Activated naive CD4-positive, alpha-beta T cell treated with anti-CD3 and anti-CD28 coated beads, Interleukin-2, amount 50 U/mL, for 72 hours (primary cell): ENCODE results near the gene ATP5PD. TPM values are rescaled to one million over a fixed set of nuclear protein-coding genes. Genes with fewer than 3 reads are reported as not detected.
"Not testable (repeated sequence)": the region's sequence is repeated elsewhere in the genome, so short reads cannot be mapped to it uniquely, and the experiment has no call there.

Source experiments
- ATAC-seq, 2 donors: fragments of 150-1000 bp; cut with Tn5 transposase; 2 replicates each; pipeline ENCODE4 v1.10.0; 2021; ENCODE audit warnings: mild to moderate bottlenecking in 2 of 2, moderate library complexity in 2 of 2
- DNase-seq, 2 donors: peaks; one replicate each; pipeline ENCODE4 v3.0.0; 2021 to 2022; ENCODE audit warnings: low spot score in 2 of 2
- H3K27ac Mint-ChIP-seq, 2 donors: one replicate each; pipeline ENCODE4 v1.8.0; 2022; ENCODE audit warnings: mild to moderate bottlenecking in 2 of 2, mixed read lengths in 2 of 2
- H3K36me3 Mint-ChIP-seq, 2 donors: one replicate each; pipeline ENCODE4 v1.8.0; 2022; ENCODE audit warnings: mixed read lengths in 2 of 2
- H3K9me3 Mint-ChIP-seq, 2 donors: one replicate each; pipeline ENCODE4 v1.8.0; 2022; ENCODE audit warnings: mixed read lengths in 2 of 2
- total RNA-seq, 2 donors: library from RNA; stranded (reverse); gene quantifications; one replicate each; pipeline ENCODE4 v1.2.3, GENCODE V29; 2022

Gene ATP5PD
- total RNA-seq, 2 donors from 2014 or later: 193 to 218 TPM

- Mint-ChIP-seq H3K27ac (peak overlapping the region; percentile 70 to 91), H3K9me3 (no peaks in the 10 kb centered on the region), H3K36me3 (peaks cover 0 to 12% of the 10 kb centered on the region in 2 donors)
- ATAC-seq (no peak), DNase-seq (no peak)
Measured at GRCh38 chr17:75013092-75013559, 33.6 kb downstream of the ATP5PD start.

GRCh38 chr17:75012346-75013091, 34.2 kb downstream of the ATP5PD start, which contains the start of gene MRPL58:
TSS of gene MRPL58 (plus strand) at chr17:75012670. CDS start at chr17:75012687, 17 bp downstream.
- ATAC-seq (peak; percentile 89 to 94), DNase-seq (peak; percentile 82 to 84)
- Mint-ChIP-seq H3K27ac (peak within 1 kb of the TSS; percentile 91 to 96), H3K9me3 (no peaks in the 10 kb centered on the region), H3K36me3 (peaks cover 0 to 12% of the 10 kb centered on the region in 2 donors)

GRCh38 chr17:75012096-75012345, 34.7 kb downstream of the ATP5PD start:
- ATAC-seq (no peak), DNase-seq (no peak)
- Mint-ChIP-seq H3K9me3 (no peaks in the 10 kb centered on the region), H3K36me3 (peaks cover 0 to 12% of the 10 kb centered on the region in 2 donors), H3K27ac (peak overlapping the region; percentile 91 to 96)

- no peak for ATAC-seq
- Mint-ChIP-seq H3K27ac (peak overlapping the region; percentile 91 to 96), H3K9me3 (no peaks in the 10 kb centered on the region), H3K36me3 (peaks cover 0 to 12% of the 10 kb centered on the region in 2 donors)
- DNase-seq: no peak
Measured at GRCh38 chr17:75011401-75012095, 35.2 kb downstream of the ATP5PD start.

GRCh38 chr17:75010683-75011400, 35.9 kb downstream of the ATP5PD start:
- Mint-ChIP-seq H3K36me3 (peaks cover 0 to 12% of the 10 kb centered on the region in 2 donors), H3K27ac (peak overlapping the region; percentile 32 to 91), H3K9me3 (no peaks in the 10 kb centered on the region)
- ATAC-seq: peak; percentile 35 to 46
- peak in 1 of 2 donors; percentile 18 for DNase-seq

GRCh38 chr17:75009139-75009724, 37.5 kb downstream of the ATP5PD start:
- H3K9me3 Mint-ChIP-seq: no peaks in the 10 kb centered on the region
- ATAC-seq (no peak), DNase-seq (no peak)
- H3K27ac Mint-ChIP-seq: peak overlapping the region in 1 of 2 donors; percentile 39
- H3K36me3 Mint-ChIP-seq: peaks cover 0 to 12% of the 10 kb centered on the region in 2 donors

- no peak overlapping the region for H3K27ac Mint-ChIP-seq
- DNase-seq (no peak), ATAC-seq (no peak)
- H3K9me3 Mint-ChIP-seq: no peaks in the 10 kb centered on the region
- H3K36me3 Mint-ChIP-seq: peaks cover 0 to 7% of the 10 kb centered on the region in 2 donors
Measured at GRCh38 chr17:75008373-75008772, 38.4 kb downstream of the ATP5PD start.

GRCh38 chr17:75006653-75007052, 40.1 kb downstream of the ATP5PD start:
- Mint-ChIP-seq H3K36me3 (no peaks in the 10 kb centered on the region), H3K9me3 (no peaks in the 10 kb centered on the region), H3K27ac (peak overlapping the region in 1 of 2 donors; percentile 17)
- ATAC-seq: no peak
- no peak for DNase-seq

GRCh38 chr17:75006084-75006483, 40.7 kb downstream of the ATP5PD start:
- not testable (repeated sequence) for ATAC-seq, H3K36me3 Mint-ChIP-seq, DNase-seq, H3K9me3 Mint-ChIP-seq
- peak overlapping the region; percentile 22 to 29 for H3K27ac Mint-ChIP-seq

GRCh38 chr17:75005291-75005690, 41.5 kb downstream of the ATP5PD start:
- DNase-seq (no peak), ATAC-seq (no peak)
- H3K27ac Mint-ChIP-seq: peak overlapping the region in 1 of 2 donors; percentile 4
- no peaks in the 10 kb centered on the region for H3K9me3 Mint-ChIP-seq
- H3K36me3 Mint-ChIP-seq: no peaks in the 10 kb centered on the region

- no peak overlapping the region for H3K27ac Mint-ChIP-seq
- DNase-seq (no peak), ATAC-seq (no peak)
- no peaks in the 10 kb centered on the region for H3K36me3 Mint-ChIP-seq
- H3K9me3 Mint-ChIP-seq: no peaks in the 10 kb centered on the region
Measured at GRCh38 chr17:75004371-75004770, 42.4 kb downstream of the ATP5PD start.

GRCh38 chr17:75003957-75004355, 42.8 kb downstream of the ATP5PD start:
- Mint-ChIP-seq H3K27ac (no peak overlapping the region), H3K36me3 (no peaks in the 10 kb centered on the region), H3K9me3 (no peaks in the 10 kb centered on the region)
- ATAC-seq (no peak), DNase-seq (no peak)

GRCh38 chr17:75003070-75003956, 43.5 kb downstream of the ATP5PD start:
- no peak for ATAC-seq
- Mint-ChIP-seq H3K9me3 (no peaks in the 10 kb centered on the region), H3K36me3 (no peaks in the 10 kb centered on the region), H3K27ac (no peak overlapping the region)
- DNase-seq: no peak

GRCh38 chr17:75001915-75002843, 44.6 kb downstream of the ATP5PD start:
- no peaks in the 10 kb centered on the region for H3K9me3 Mint-ChIP-seq

GRCh38 chr17:74999523-74999922, 47.2 kb downstream of the ATP5PD start:
- DNase-seq: no peak
- Mint-ChIP-seq H3K36me3 (no peaks in the 10 kb centered on the region), H3K27ac (no peak overlapping the region), H3K9me3 (no peaks in the 10 kb centered on the region)
- ATAC-seq: no peak

More at GRCh38 chr17:75001915-75002843, 44.6 kb downstream of the ATP5PD start:
- Mint-ChIP-seq H3K36me3 (no peaks in the 10 kb centered on the region), H3K27ac (no peak overlapping the region)
- no peak for ATAC-seq
- no peak for DNase-seq
